Neural progenitor cell (in vitro differentiated cells): ENCODE data around the gene INPP5J. TPM values are rescaled to one million over a fixed set of nuclear protein-coding genes. Genes with fewer than 3 reads are reported as not detected.

ENCODE experiments used
- DNase-seq: peaks from one replicate; pipeline ENCODE4 v3.0.0-alpha.2; 2016; ENCODE audit warnings: low spot score
- H2AFZ ChIP-seq: fragments of 200-600 bp; sonication (generic); replicated peaks from 2 replicates; pipeline ENCODE4 v1.6.1; 2016; ENCODE audit warnings: antibody characterized with exemption
- H3F3A ChIP-seq: fragments of 200-600 bp; sonication (generic); 2 replicates; pipeline ENCODE4 v1.6.1; 2016; ENCODE audit warnings: antibody characterized with exemption, low read depth
- H3K27ac ChIP-seq: fragments of 200-600 bp; sonication (generic); 2 replicates; pipeline ENCODE4 v1.5.1; 2016; ENCODE audit warnings: mild to moderate bottlenecking
- H3K27me3 ChIP-seq: fragments of 200-600 bp; sonication (generic); 2 replicates; pipeline ENCODE4 v1.6.1; 2016; ENCODE audit warnings: mild to moderate bottlenecking, moderate library complexity
- H3K36me3 ChIP-seq: fragments of 200-600 bp; sonication (generic); 2 replicates; pipeline ENCODE4 v1.5.1; 2016
- H3K4me1 ChIP-seq: fragments of 200-600 bp; sonication (generic); 2 replicates; pipeline ENCODE4 v1.6.1; 2016; ENCODE audit warnings: mixed run types
- H3K4me2 ChIP-seq: fragments of 200-600 bp; sonication (generic); 2 replicates; pipeline ENCODE4 v1.6.1; 2016
- H3K4me3 ChIP-seq: fragments of 200-600 bp; sonication (generic); 2 replicates; pipeline ENCODE4 v1.5.1; 2016
- H3K79me2 ChIP-seq: fragments of 200-600 bp; sonication (generic); 2 replicates; pipeline ENCODE4 v1.6.1; 2016; ENCODE audit warnings: low read depth
- H3K9ac ChIP-seq: fragments of 200-600 bp; sonication (generic); 2 replicates; pipeline ENCODE4 v1.6.1; 2016
- H3K9me3 ChIP-seq: fragments of 200-600 bp; sonication (generic); 2 replicates; pipeline ENCODE4 v1.5.1; 2016; ENCODE audit warnings: low read depth
- H4K20me1 ChIP-seq: fragments of 200-600 bp; sonication (generic); 2 replicates; pipeline ENCODE4 v1.6.1; 2016; ENCODE audit warnings: low read depth
- H3K27ac Mint-ChIP-seq: 3 replicates; pipeline ENCODE4 v1.8.0; 2021; ENCODE audit warnings: mixed read lengths
- H3K27me3 Mint-ChIP-seq: 2 replicates; pipeline ENCODE4 v1.8.0; 2022; ENCODE audit warnings: low read depth, mild to moderate bottlenecking, inconsistent platforms, moderate library complexity, mixed read lengths; ENCODE audit not compliant: insufficient read depth
- H3K36me3 Mint-ChIP-seq: 3 replicates; pipeline ENCODE4 v1.8.0; 2021; ENCODE audit warnings: mixed read lengths
- H3K4me1 Mint-ChIP-seq: 3 replicates; pipeline ENCODE4 v1.8.0; 2021; ENCODE audit warnings: mixed read lengths
- H3K4me3 Mint-ChIP-seq: 3 replicates; pipeline ENCODE4 v1.8.0; 2021; ENCODE audit warnings: mild to moderate bottlenecking, moderate library complexity, mixed read lengths
- H3K9me3 Mint-ChIP-seq: 3 replicates; pipeline ENCODE4 v1.8.0; 2020; ENCODE audit warnings: mixed read lengths
- CTCF ChIP-seq: fragments of 200-600 bp; sonication (generic); IDR thresholded peaks from 2 replicates; pipeline ENCODE4 v1.5.1; 2017; ENCODE audit warnings: antibody characterized with exemption, mild to moderate bottlenecking
- EZH2 ChIP-seq: fragments of 200-600 bp; sonication (generic); IDR thresholded peaks from 2 replicates; pipeline ENCODE4 v1.6.1; 2017; ENCODE audit warnings: antibody characterized with exemption, mild to moderate bottlenecking, moderate library complexity
- EZH2phosphoT487 ChIP-seq: fragments of 200-600 bp; sonication (generic); IDR thresholded peaks from 2 replicates; pipeline ENCODE4 v1.6.1; 2017; ENCODE audit warnings: antibody characterized with exemption
- total RNA-seq: library from RNA; depleted of rRNA; stranded (reverse); fragments of >200 nt; gene quantifications from 2 replicates; pipeline ENCODE4 v1.2.3, GENCODE V29; 2015; ENCODE audit warnings: low replicate concordance

INPP5J gene
- total RNA-seq, 1 donor from 2014 or later = 1.5 TPM

- Mint-ChIP-seq H3K9me3 (no peaks in the 10 kb centered on the region), H3K27ac (peak within 1 kb of the TSS; percentile 90), H3K4me3 (peak within 1 kb of the TSS; percentile 92), H3K4me1 (peaks cover 24% of the 10 kb centered on the region), H3K27me3 (peaks cover 12% of the 10 kb centered on the region), H3K36me3 (peaks cover 2% of the 10 kb centered on the region)
- Histone ChIP-seq H3K27me3 (no peaks in the 10 kb centered on the region), H3K4me2 (peak within 1 kb of the TSS; percentile 86), H3K4me3 (peak within 1 kb of the TSS; percentile 75), H3K9me3 (no peaks in the 10 kb centered on the region), H3K27ac (no peak within 1 kb of the TSS), H4K20me1 (peaks cover 2% of the 10 kb centered on the region), H3F3A (peaks cover 11% of the 10 kb centered on the region), H3K9ac (peak within 1 kb of the TSS; percentile 46), H3K4me1 (peaks cover 4% of the 10 kb centered on the region), H3K79me2 (peaks cover 9% of the 10 kb centered on the region), H3K36me3 (no peaks in the 10 kb centered on the region), H2AFZ (peak within 1 kb of the TSS; percentile 91)
- TF ChIP-seq EZH2phosphoT487 = no peak
- TF ChIP-seq EZH2 = no peak
- TF ChIP-seq CTCF = no peak
- DNase-seq = peak; percentile 97
Measured at GRCh38 chr22:31080848-31081649, 41.7 kb upstream of the INPP5J start, which contains the start of gene SMTN. SMTN (plus strand) TSS chr22:31081318; CDS start chr22:31083259, 1,941 bp downstream.

- Histone ChIP-seq H3K4me3 (peak overlapping the region; percentile 75), H3K27ac (no peak overlapping the region)
Measured at GRCh38 chr22:31081963-31082605, 40.7 kb upstream of the INPP5J start.

More at GRCh38 chr22:31081963-31082605, 40.7 kb upstream of the INPP5J start:
- no peaks in the 10 kb centered on the region for H3K27me3 ChIP-seq
- H3K36me3 Mint-ChIP-seq = peaks cover 2% of the 10 kb centered on the region
- H3F3A ChIP-seq = peaks cover 11% of the 10 kb centered on the region
- H2AFZ ChIP-seq = no peak overlapping the region
- H3K4me2 ChIP-seq = peak overlapping the region; percentile 86
- no peak for TF ChIP-seq EZH2phosphoT487
- no peak for TF ChIP-seq CTCF
- H3K27ac Mint-ChIP-seq = no peak overlapping the region
- H4K20me1 ChIP-seq = peaks cover 2% of the 10 kb centered on the region
- no peak overlapping the region for H3K9ac ChIP-seq
- H3K79me2 ChIP-seq = peaks cover 9% of the 10 kb centered on the region
- H3K9me3 Mint-ChIP-seq = no peaks in the 10 kb centered on the region
- no peaks in the 10 kb centered on the region for H3K36me3 ChIP-seq
- H3K27me3 Mint-ChIP-seq = peaks cover 12% of the 10 kb centered on the region
- peaks cover 24% of the 10 kb centered on the region for H3K4me1 Mint-ChIP-seq
- H3K4me3 Mint-ChIP-seq = peak overlapping the region; percentile 92
- DNase-seq = no peak
- no peaks in the 10 kb centered on the region for H3K9me3 ChIP-seq
- peaks cover 4% of the 10 kb centered on the region for H3K4me1 ChIP-seq
